GM12878 (cell line): ENCODE results near the gene ECEL1. TPM values are rescaled to one million over a fixed set of nuclear protein-coding genes. Genes with fewer than 3 reads are reported as not detected.

Experiments used
- ATAC-seq: fragments of 200-7000 bp; cut with Tn5 transposase; 3 replicates; pipeline ENCODE4 v1.9.1; 2020; ENCODE audit warnings: mild to moderate bottlenecking, moderate library complexity
- BruUV-seq: library from RNA; stranded (reverse); fragments of 400-500 nt; replicated peaks from 2 replicates; lab custom pipeline; 2021; lab: Mats Ljungman, UMichigan
- CTCF ChIA-PET: fragments of 300-600 bp; sonication (Branson Sonifier 250); formaldehyde crosslinking; extraction: SDS; loops from one replicate; lab custom pipeline; 2021; ENCODE audit warnings: inconsistent platforms; lab: Yijun Ruan, JAX
- POLR2A ChIA-PET: fragments of 350-600 bp; formaldehyde crosslinking; extraction: SDS; loops from one replicate; lab custom pipeline; 2021; ENCODE audit warnings: inconsistent platforms; lab: Charles Lee
- RAD21 ChIA-PET: fragments of 300-600 bp; sonication (Branson Sonifier 250); formaldehyde crosslinking; loops from one replicate; lab custom pipeline; 2023; ENCODE audit warnings: antibody characterized with exemption; ENCODE audit not compliant: unreplicated experiment; lab: Charles Lee
- SMC1A ChIA-PET: fragments of 300-600 bp; sonication (Branson Sonifier 250); formaldehyde crosslinking; loops from one replicate; lab custom pipeline; 2023; ENCODE audit not compliant: unreplicated experiment, uncharacterized antibody; lab: Charles Lee
- DNase-seq: peaks from one replicate; pipeline ENCODE4 v3.0.0-alpha.2; 2011; ENCODE audit warnings: low read depth, low spot score
- FAIRE-seq: peaks from 3 replicates; lab custom pipeline; 2011; peaks lifted over from hg19 to GRCh38; lab: Jason Lieb, UNC
- H2AFZ ChIP-seq: 2 replicates; pipeline ENCODE4 v1.6.0; 2011; ENCODE audit warnings: low read depth, low read length, control low read depth; ENCODE audit not compliant: control insufficient read depth
- H3K27ac ChIP-seq: 2 replicates; pipeline ENCODE4 v1.5.1; 2011; ENCODE audit warnings: control low read depth; ENCODE audit not compliant: control insufficient read depth, insufficient read depth
- H3K27me3 ChIP-seq, 2 experiments: replicated peaks in 1 of 2; 2 replicates each; pipeline versions ENCODE4 v1.6.0 to v1.6.1; 2011; ENCODE audit warnings: low read length in 1 of 2; ENCODE audit not compliant: control insufficient read depth in 2 of 2, insufficient read depth in 2 of 2
- H3K36me3 ChIP-seq, 2 experiments: 2 replicates each; pipeline ENCODE4 v1.5.1; 2011; ENCODE audit warnings: low read length in 1 of 2; ENCODE audit not compliant: control insufficient read depth in 2 of 2, insufficient read depth in 2 of 2
- H3K4me1 ChIP-seq: 2 replicates; pipeline ENCODE4 v1.6.1; 2011; ENCODE audit warnings: mild to moderate bottlenecking, low read length, moderate library complexity, mixed read lengths; ENCODE audit not compliant: control insufficient read depth, insufficient read depth
- H3K4me2 ChIP-seq: 2 replicates; pipeline ENCODE4 v1.6.0; 2011; ENCODE audit warnings: control low read depth; ENCODE audit not compliant: control insufficient read depth, insufficient read depth
- H3K4me3 ChIP-seq: fragments of 200-600 bp; sonication (generic); 2 replicates; pipeline ENCODE4 v1.5.1; 2016
- H3K79me2 ChIP-seq: 2 replicates; pipeline ENCODE4 v1.6.0; 2011; ENCODE audit warnings: low read length; ENCODE audit not compliant: control insufficient read depth, insufficient read depth
- H3K9ac ChIP-seq: 2 replicates; pipeline ENCODE4 v1.8.0; 2011; ENCODE audit warnings: low read length, control low read depth, mixed read lengths; ENCODE audit not compliant: control insufficient read depth, insufficient read depth
- H3K9me3 ChIP-seq: replicated peaks from 3 replicates; pipeline ENCODE4 v1.5.1; 2011; ENCODE audit warnings: mild to moderate bottlenecking, low read length; ENCODE audit not compliant: control insufficient read depth, insufficient read depth
- H4K20me1 ChIP-seq: 2 replicates; pipeline ENCODE4 v1.6.0; 2011; ENCODE audit not compliant: control insufficient read depth, insufficient read depth
- CHD1 ChIP-seq: IDR thresholded peaks from 2 replicates; pipeline ENCODE4 v1.6.1; 2012; ENCODE audit warnings: low read depth, low read length, improper control_type of control experiment
- ELK1 ChIP-seq: IDR thresholded peaks from 2 replicates; pipeline ENCODE4 v1.6.1; 2012; ENCODE audit warnings: low read depth, low read length, improper control_type of control experiment
- FOXM1 ChIP-seq: IDR thresholded peaks from 2 replicates; pipeline ENCODE4 v1.6.1; 2012; ENCODE audit warnings: low read depth, mild to moderate bottlenecking, inconsistent platforms, low read length, moderate library complexity
- IRF3 ChIP-seq: fragments of 450-650 bp; IDR thresholded peaks from 2 replicates; pipeline ENCODE4 v1.6.1; 2014; ENCODE audit warnings: mild to moderate bottlenecking
- IRF4 ChIP-seq: IDR thresholded peaks from 2 replicates; pipeline ENCODE4 v1.6.1; 2011; ENCODE audit warnings: low read depth, low read length
- NBN ChIP-seq: fragments of 450-650 bp; IDR thresholded peaks from 2 replicates; pipeline ENCODE4 v1.6.1; 2016
- NR2C2 ChIP-seq: IDR thresholded peaks from 2 replicates; pipeline ENCODE4 v1.6.1; 2011; ENCODE audit warnings: borderline replicate concordance, low read depth; ENCODE audit not compliant: control insufficient read depth, insufficient read length
- SPI1 ChIP-seq: IDR thresholded peaks from 2 replicates; pipeline ENCODE4 v1.6.1; 2011; ENCODE audit warnings: low read depth, mild to moderate bottlenecking, low read length, moderate library complexity, borderline replicate concordance; ENCODE audit not compliant: insufficient read depth
- USF2 ChIP-seq: IDR thresholded peaks from 2 replicates; pipeline ENCODE4 v1.6.1; 2011; ENCODE audit warnings: low read depth, low read length, improper control_type of control experiment, borderline replicate concordance
- WGBS: methylation state at CpG from one replicate; pipeline ENCODE4 v1.1.6; 2016; ENCODE audit warnings: low lambda C conversion rate; ENCODE audit not compliant: insufficient replicate concordance, insufficient coverage; ENCODE audit errors: missing lambda C conversion rate; 5-methylcytosine and 5-hydroxymethylcytosine counted together
- in situ Hi-C: fragments of 300-500 bp; cut with MboI; formaldehyde crosslinking; loops from 9 replicates; pipeline ENCODE4 v1.14.3; 2018; ENCODE audit warnings: mixed read lengths
- intact Hi-C: fragments of 100-400 bp; cut with micrococcal nuclease; formaldehyde crosslinking; loops from one replicate; pipeline ENCODE4 v1.14.2; 2022; ENCODE audit not compliant: unreplicated experiment
- polyA plus RNA-seq, 11 experiments: library from polyadenylated mRNA; depleted of rRNA in 4 of 11; unstranded in 6 of 11; stranded (reverse) in 5 of 11; fragments of >200 nt; fragmentation: Nextera tagmentation in 4 of 11; fragmentation: Illumina TruSeq in 1 of 11; extraction: Ambion mirVana in 4 of 11; extraction: Trizol in 1 of 11; gene quantifications; 1 replicate in 1 of 11; 2 replicates in 10 of 11; pipeline versions ENCODE4 v1.2.1 to v1.2.3, GENCODE V29; 2011 to 2016; ENCODE audit warnings: inconsistent platforms in 2 of 11, missing spikeins in 2 of 11, low read depth in 1 of 11
- total RNA-seq, 4 experiments: library from RNA; depleted of rRNA in 3 of 4; stranded (reverse); fragments of >200 nt in 3 of 4; fragmentation: Illumina TruSeq in 1 of 4; extraction: Trizol in 1 of 4; gene quantifications; 2 replicates each; pipeline versions ENCODE4 v1.2.1 to v1.2.3, GENCODE V29; 2013 to 2021

The ECEL1 gene
- total and polyA plus RNA-seq, 10 of the 15 experiments (the other 5 are each of a cell fraction or from before 2014, with no cell fraction given), result not detected

- CTCF ChIA-PET, result no interaction called here
- no peaks in the 10 kb centered on the region for H4K20me1 ChIP-seq
- WGBS, result 23% methylated on average over 7 of the region's 7 CpGs
- H3K9ac ChIP-seq, result no peak overlapping the region
- H3K27me3 ChIP-seq, result no peaks in the 10 kb centered on the region; a peak in 1 of 4 replicates
- H3K9me3 ChIP-seq, result no peaks in the 10 kb centered on the region
- no peak for ATAC-seq
- intact Hi-C loops, result no loop called here
- H3K4me3 ChIP-seq, result no peak overlapping the region
- POLR2A ChIA-PET, result no interaction called here
- no peak overlapping the region for H2AFZ ChIP-seq
- RAD21 ChIA-PET, result no interaction called here
- TF ChIP-seq ELK1, result no peak
- no peak for TF ChIP-seq USF2
- no peak for TF ChIP-seq NR2C2
- TF ChIP-seq NBN, result no peak
- TF ChIP-seq CHD1, result no peak
- TF ChIP-seq IRF4, result no peak
- TF ChIP-seq SPI1, result peak; percentile 18; the same call in 1 of the 2 replicates
- no peak for TF ChIP-seq FOXM1
- no peak for TF ChIP-seq IRF3
- H3K27ac ChIP-seq, result no peak overlapping the region
- H3K4me2 ChIP-seq, result no peak overlapping the region
- in situ Hi-C loops, result no loop called here
- SMC1A ChIA-PET, result interaction anchor here (0.6 kb wide), 1 partner anchor 141 kb away, joined by 3 read pairs; no protein-coding TSS in a partner anchor
- no TSS peak for BruUV-seq
- DNase-seq, result no peak
- no peaks in the 10 kb centered on the region for H3K4me1 ChIP-seq
- H3K36me3 ChIP-seq, result no peaks in the 10 kb centered on the region
- H3K79me2 ChIP-seq, result no peaks in the 10 kb centered on the region
- no peak for FAIRE-seq
Observed at GRCh38 chr2:232466221-232466620, 21.4 kb downstream of the ECEL1 start.
